ENCODE results near the gene KAT6B. TPM values are rescaled to one million over a fixed set of nuclear protein-coding genes. Genes with fewer than 3 reads are reported as not detected.

The KAT6B gene
- total RNA-seq, 1 experiment from 2014 or later = 4.9 TPM

- no peak for DNase-seq (ENCODE audit: low read depth)
Observed at GRCh38 chr10:75014516-75015230, 188.3 kb downstream of the KAT6B start.

- DNase-seq (ENCODE audit: low read depth) = no peak
Observed at GRCh38 chr10:75015442-75015841, 189.0 kb downstream of the KAT6B start.

DNA sequence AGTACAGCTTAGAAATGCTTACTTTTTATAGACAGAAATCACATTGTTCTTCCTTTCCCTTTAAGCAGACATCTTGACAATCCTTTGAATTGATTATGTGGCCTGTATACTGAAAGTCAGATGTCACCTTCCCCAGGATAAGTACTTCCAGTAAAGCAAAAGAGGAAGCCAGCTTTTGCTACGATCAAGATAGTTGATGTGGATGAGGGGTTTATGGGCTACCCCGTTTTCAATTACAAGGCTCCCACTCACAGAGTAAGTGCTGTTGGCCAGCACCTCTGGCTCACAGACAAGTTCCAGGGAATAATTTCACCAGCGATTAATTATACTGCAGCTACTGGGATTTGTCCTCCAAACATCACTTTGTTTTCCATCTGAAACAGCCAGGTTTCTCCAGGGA lies 189.9 kb downstream of the KAT6B start:
- DNase-seq (ENCODE audit: low read depth) = no peak

GRCh38 chr10:75018251-75018650 lies 191.9 kb downstream of the KAT6B start:
- DNase-seq (ENCODE audit: low read depth) = no peak

DNA sequence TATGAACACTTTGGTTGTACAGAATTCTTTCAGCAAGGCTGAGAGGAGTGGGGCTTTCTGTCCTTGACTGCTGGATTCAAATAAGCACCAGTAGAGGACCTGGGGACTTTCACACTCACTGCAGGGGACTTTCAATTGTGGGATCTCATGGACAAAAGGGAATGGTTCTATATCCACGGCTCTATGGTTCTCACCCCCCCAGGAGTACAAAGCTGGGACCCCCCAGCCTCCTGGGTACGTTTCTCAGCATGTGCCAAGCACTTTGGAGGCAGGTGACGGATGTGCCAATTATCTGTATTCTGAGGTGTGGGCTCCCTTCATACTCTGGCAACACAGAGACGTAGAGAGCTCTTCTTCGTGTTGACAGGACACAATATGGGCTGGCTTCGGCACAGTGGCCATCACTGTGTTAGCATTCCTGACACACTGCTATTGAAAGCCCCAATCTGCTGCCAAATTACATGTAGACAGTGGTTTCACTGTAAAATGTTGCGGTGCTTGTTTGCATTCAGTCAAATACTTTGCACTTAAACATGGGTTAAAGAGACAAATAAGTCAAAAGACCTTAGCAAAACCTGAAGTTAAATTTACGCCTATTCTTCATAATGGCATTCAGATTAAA lies 192.4 kb downstream of the KAT6B start:
- no peak for DNase-seq (ENCODE audit: low read depth)

DNA sequence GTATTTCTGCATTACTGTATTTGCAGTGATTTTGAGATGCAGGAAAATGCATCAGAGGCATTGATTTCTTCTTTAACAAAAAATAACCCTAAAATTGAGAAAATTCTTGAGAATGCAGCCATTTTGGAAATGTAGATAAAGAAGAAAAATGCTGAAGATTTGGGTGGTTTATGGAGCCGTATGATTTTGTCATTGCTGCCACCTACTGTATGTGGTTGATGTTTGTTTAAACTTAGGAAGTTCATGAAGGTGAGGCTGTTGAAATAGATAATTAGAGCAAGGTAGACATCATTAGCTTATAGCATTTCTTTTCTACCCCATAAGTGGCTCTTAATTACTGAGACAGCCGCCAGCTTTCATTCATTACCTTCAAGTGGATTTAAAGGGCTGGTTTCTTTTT lies 193.0 kb downstream of the KAT6B start:
- DNase-seq (ENCODE audit: low read depth) = no peak

GRCh38 chr10:75020168-75020567 lies 193.8 kb downstream of the KAT6B start:
- DNase-seq (ENCODE audit: low read depth) = no peak

- DNase-seq (ENCODE audit: low read depth) = no peak
Observed at GRCh38 chr10:75021379-75022249, 195.2 kb downstream of the KAT6B start.

DNA sequence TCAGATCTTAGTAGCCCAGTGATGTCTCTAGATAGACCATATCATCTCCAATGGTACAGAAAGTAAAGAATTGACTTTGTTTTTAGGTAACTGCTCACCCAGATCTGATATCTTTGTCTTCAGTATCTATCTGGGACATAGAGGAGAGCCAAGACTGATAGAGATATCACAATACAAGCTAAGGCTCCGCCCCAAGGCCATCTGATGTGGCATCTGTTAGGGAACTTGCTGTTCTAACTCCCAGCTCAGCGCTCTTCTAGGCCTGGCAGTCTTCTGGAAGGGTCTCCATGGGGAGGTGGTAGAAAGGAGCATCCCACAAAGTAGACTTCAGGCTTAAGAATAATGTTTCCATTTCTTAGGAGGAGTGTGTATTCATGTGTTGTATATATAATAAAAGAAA lies 196.7 kb downstream of the KAT6B start:
- no peak for DNase-seq (ENCODE audit: low read depth)

DNA sequence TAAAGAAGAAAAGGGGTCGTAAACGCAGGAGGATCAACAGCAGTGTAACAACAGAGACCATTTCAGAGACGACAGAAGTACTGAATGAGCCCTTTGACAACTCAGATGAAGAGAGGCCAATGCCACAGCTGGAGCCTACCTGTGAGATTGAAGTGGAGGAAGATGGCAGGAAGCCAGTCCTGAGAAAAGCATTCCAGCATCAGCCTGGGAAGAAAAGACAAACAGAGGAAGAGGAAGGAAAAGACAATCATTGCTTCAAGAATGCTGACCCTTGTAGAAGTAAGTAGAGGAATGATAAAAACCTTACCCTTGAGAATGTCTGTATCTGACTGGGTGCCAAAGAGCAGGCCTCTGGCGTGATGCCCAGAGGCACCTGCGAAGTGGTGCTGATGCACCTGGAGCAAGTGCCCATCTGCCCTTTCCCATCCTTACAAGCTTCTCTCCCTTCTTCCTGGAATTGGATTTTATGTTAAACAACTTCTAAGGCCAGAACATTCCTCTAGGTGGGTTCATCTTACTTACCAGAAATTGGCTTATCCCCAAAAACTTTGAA lies 198.6 kb downstream of the KAT6B start:
- no peak for DNase-seq (ENCODE audit: low read depth)

DNA sequence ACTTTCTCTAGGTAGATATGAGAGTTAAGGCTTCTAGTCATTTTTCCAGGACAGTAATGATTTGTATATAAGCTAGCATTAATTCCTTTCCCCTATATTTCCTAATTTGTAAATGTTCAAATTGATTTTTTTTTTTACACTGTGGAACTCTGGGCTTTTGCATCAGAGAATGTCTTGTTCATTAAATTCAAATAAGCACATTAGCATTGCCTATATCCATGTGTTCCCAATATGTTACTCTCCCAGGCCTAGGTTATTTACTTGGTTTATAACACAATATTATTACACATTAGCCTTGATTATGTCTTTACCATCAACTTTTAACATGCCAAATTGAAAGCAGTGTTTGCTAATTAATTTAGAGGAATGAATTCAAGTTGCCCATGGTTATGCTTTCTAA lies 201.6 kb downstream of the KAT6B start:
- DNase-seq (ENCODE audit: low read depth) = no peak

GRCh38 chr10:75028748-75029147 lies 202.3 kb downstream of the KAT6B start:
- DNase-seq (ENCODE audit: low read depth) = no peak

DNA sequence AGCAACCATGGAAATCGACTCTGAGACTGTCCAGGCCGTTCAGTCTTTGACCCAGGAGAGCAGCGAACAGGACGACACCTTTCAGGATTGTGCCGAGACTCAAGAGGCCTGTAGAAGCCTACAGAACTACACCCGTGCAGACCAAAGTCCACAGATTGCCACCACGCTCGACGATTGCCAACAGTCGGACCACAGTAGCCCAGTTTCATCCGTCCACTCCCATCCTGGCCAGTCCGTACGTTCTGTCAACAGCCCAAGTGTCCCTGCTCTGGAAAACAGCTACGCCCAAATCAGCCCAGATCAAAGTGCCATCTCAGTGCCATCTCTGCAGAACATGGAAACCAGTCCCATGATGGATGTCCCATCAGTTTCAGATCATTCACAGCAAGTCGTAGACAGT lies 203.0 kb downstream of the KAT6B start:
- DNase-seq (ENCODE audit: low read depth) = no peak

DNA sequence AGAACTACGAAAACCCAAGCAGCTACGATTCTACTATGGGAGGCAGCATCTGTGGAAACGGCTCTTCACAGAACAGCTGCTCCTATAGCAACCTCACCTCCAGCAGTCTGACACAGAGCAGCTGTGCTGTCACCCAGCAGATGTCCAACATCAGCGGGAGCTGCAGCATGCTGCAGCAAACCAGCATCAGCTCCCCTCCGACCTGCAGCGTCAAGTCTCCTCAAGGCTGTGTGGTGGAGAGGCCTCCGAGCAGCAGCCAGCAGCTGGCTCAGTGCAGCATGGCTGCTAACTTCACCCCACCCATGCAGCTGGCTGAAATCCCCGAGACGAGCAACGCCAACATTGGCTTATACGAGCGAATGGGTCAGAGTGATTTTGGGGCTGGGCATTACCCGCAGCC lies 203.5 kb downstream of the KAT6B start:
- no peak for DNase-seq (ENCODE audit: low read depth)

DNA sequence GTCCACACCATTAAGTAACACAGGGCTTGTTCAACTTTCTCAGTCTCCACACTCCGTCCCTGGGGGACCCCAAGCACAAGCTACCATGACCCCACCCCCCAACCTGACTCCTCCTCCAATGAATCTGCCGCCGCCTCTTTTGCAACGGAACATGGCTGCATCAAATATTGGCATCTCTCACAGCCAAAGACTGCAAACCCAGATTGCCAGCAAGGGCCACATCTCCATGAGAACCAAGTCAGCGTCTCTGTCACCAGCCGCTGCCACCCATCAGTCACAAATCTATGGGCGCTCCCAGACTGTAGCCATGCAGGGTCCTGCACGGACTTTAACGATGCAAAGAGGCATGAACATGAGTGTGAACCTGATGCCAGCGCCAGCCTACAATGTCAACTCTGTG lies 204.0 kb downstream of the KAT6B start:
- no peak for DNase-seq (ENCODE audit: low read depth)

- DNase-seq (ENCODE audit: low read depth) = no peak
Observed at GRCh38 chr10:75032119-75032518, 205.7 kb downstream of the KAT6B start.

GRCh38 chr10:75032813-75033212 lies 206.4 kb downstream of the KAT6B start:
- no peak for DNase-seq (ENCODE audit: low read depth)

GRCh38 chr10:75033399-75034130 lies 207.2 kb downstream of the KAT6B start:
- DNase-seq (ENCODE audit: low read depth) = no peak

DNA sequence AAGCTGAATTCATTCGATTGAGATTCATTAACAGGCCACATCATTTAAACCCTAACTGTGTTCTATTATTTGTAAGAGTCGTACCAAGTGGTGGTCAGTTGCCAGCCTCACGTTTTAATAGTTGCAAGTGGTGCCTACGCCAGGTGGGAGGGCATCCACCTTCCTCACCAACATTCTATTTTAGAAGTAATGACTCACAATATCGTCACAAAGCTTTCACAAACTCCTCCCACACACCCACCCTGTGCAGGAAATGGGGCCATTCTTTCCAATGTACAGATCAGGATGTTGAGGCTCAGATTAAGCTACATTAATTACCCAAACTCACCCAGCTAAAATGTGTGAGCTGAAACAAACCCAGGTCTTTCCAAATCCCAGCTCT lies 207.7 kb downstream of the KAT6B start:
- no peak for DNase-seq (ENCODE audit: low read depth)

DNA sequence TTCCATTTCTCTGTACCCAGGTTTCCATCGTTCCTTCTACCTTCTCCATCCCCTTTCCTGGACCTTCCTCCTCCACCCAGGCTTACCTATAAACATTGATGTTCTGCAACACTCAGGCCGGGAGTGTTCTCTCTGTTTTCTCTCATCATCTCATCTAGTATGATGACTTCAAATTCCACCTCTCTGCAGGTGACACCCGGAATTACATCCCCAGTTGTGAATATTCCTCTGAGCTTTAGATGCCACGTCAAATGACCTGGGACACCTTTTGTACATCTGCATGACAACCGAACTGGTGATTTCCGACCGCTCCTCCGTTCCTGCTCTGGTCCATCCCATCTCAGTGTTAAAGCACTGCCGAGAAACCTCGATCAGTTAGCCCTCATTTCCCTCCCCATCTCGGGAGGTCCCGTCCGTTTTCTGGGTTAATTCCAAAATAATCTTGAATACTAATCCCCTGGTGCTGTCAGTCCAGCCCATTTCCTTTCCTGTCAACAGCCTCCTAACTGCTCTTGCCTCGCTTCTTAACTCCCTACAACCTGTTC lies 208.4 kb downstream of the KAT6B start:
- no peak for DNase-seq (ENCODE audit: low read depth)

GRCh38 chr10:75035975-75036708 lies 209.7 kb downstream of the KAT6B start:
- DNase-seq (ENCODE audit: low read depth) = no peak
